Measurements from ENCODE around the gene CNTN2. TPM values are rescaled to one million over a fixed set of nuclear protein-coding genes. Genes with fewer than 3 reads are reported as not detected.

Gene CNTN2
- total RNA-seq, 1 donor from 2014 or later = not detected

DNA sequence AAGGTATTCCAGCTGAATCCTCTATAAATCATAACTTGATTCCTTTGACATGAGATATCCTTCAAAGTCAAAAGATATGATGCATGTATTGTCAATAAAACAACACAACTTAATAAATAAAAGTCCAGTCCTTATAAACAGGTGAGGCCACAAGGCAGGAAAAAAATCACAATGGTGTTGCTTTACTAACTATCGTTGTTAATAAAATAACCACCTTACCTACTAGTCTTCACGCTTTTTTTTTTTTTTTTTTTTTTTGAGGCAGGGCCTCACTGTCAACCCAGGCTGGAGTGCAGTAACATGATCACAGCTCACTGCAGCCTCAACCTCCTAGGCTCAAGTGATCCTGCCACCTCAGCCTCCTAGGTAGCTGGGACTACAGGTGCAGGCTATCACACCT, 41.3 kb downstream of the CNTN2 start, which contains the start of gene TMEM81:
TSS of gene TMEM81 (minus strand) at position 101 of the 400 bp plus-strand sequence. CDS start 140 bp downstream, outside the sequence.
- TF ChIP-seq, protein P1, sequence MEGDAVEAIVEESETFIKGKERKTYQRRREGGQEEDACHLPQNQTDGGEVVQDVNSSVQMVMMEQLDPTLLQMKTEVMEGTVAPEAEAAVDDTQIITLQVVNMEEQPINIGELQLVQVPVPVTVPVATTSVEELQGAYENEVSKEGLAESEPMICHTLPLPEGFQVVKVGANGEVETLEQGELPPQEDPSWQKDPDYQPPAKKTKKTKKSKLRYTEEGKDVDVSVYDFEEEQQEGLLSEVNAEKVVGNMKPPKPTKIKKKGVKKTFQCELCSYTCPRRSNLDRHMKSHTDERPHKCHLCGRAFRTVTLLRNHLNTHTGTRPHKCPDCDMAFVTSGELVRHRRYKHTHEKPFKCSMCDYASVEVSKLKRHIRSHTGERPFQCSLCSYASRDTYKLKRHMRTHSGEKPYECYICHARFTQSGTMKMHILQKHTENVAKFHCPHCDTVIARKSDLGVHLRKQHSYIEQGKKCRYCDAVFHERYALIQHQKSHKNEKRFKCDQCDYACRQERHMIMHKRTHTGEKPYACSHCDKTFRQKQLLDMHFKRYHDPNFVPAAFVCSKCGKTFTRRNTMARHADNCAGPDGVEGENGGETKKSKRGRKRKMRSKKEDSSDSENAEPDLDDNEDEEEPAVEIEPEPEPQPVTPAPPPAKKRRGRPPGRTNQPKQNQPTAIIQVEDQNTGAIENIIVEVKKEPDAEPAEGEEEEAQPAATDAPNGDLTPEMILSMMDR (IDR thresholded peaks at IDR 0.05; ENCODE audit: insufficient read depth, low read length, poor library complexity, severe bottlenecking) = no peak
- H3K4me3 ChIP-seq (ENCODE audit: low read depth, low read length) = no peak within 1 kb of the TSS
- no peak for DNase-seq (ENCODE audit: low read depth)
- H3K36me3 ChIP-seq (ENCODE audit: control insufficient read depth, insufficient read depth, low read length) = no peaks in the 10 kb centered on the region
- no peaks in the 10 kb centered on the region for H3K27me3 ChIP-seq (ENCODE audit: control insufficient read depth, insufficient read depth, low read length)

DNA sequence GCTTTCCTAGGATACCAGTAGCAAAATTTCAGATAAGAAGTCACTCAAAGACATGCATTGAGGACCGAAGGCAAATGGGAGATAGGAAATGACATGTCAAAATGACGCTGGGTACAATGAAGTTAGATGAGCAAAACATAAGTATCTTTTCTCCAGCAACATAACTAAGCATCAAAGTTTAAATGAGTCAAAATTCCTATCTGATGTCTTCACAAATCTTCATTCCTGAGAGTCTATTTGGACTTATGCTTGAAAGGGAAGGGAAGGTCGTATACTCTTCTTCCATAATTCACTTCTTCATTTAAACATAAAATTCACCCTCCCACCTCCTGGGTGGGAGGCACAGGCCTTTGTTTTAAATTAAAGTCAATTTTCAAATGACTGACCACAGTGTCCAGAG, 45.3 kb downstream of the CNTN2 start:
- no peak for DNase-seq (ENCODE audit: low read depth)
- Histone ChIP-seq H3K27me3 (ENCODE audit: control insufficient read depth, insufficient read depth, low read length) (no peaks in the 10 kb centered on the region), H3K36me3 (ENCODE audit: control insufficient read depth, insufficient read depth, low read length) (no peaks in the 10 kb centered on the region), H3K4me3 (ENCODE audit: low read depth, low read length) (no peak overlapping the region)
- TF ChIP-seq, protein P1 (IDR thresholded peaks at IDR 0.05; ENCODE audit: insufficient read depth, low read length, poor library complexity, severe bottlenecking) = no peak

DNA sequence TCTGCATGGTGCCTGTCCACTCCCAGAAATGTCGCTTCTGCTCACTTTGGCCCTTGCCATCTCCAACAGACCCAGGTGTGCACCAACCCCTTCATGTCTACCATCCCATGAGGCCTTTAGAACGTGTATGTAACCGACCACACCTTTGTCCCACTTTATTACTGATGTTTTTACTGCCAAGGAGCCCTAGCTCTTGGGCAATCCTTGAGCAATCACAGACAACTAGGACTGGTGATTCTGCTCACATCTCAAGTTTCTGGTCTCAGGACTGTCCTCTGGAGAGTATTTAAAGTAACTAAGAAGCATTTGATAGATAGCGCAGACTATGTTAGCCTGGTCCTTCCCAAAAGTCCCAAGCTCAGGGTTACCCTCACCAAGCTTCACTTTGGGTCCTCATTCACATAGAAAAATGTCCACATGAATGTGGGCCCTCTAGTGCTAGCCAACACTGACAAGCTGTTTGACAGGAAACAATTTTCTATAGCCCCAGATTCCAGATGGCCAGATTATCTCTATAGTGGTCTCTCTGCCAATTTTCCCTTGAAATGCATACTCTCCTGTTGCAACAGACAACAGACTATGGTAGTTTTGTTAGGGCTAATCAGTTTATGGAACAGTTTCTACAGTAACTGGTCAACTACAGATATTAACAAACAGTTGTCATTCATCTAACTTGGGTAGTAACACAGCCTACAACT, 48.2 kb downstream of the CNTN2 start:
- H3K4me3 ChIP-seq (ENCODE audit: low read depth, low read length) = no peak overlapping the region
- no peak for DNase-seq (ENCODE audit: low read depth)
- H3K36me3 ChIP-seq (ENCODE audit: control insufficient read depth, insufficient read depth, low read length) = no peaks in the 10 kb centered on the region
- TF ChIP-seq, protein P1 (IDR thresholded peaks at IDR 0.05; ENCODE audit: insufficient read depth, low read length, poor library complexity, severe bottlenecking) = no peak
- no peaks in the 10 kb centered on the region for H3K27me3 ChIP-seq (ENCODE audit: control insufficient read depth, insufficient read depth, low read length)

DNA sequence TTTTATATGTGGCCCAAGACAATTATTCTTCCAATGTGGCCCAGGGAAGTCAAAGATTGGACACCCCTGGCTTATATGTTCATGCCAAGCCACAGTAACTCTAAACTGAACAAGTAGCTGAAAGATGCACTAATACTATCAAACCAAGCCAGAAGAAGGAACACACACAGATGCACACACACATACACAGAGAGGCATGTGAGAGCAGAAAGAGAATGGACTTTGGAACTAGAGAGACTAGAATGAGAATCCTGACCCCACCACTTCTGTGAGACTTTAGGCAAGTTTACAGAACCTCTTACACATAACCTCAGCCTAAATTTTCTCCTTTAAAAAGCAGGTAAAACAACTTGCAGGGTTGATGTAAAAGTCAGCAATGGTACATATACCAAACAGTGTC, 52.4 kb downstream of the CNTN2 start:
- Histone ChIP-seq H3K4me3 (ENCODE audit: low read depth, low read length) (no peak overlapping the region), H3K27me3 (ENCODE audit: control insufficient read depth, insufficient read depth, low read length) (no peaks in the 10 kb centered on the region), H3K36me3 (ENCODE audit: control insufficient read depth, insufficient read depth, low read length) (no peaks in the 10 kb centered on the region)
- TF ChIP-seq, protein P1 (IDR thresholded peaks at IDR 0.05; ENCODE audit: insufficient read depth, low read length, poor library complexity, severe bottlenecking) = no peak
- no peak for DNase-seq (ENCODE audit: low read depth)

DNA sequence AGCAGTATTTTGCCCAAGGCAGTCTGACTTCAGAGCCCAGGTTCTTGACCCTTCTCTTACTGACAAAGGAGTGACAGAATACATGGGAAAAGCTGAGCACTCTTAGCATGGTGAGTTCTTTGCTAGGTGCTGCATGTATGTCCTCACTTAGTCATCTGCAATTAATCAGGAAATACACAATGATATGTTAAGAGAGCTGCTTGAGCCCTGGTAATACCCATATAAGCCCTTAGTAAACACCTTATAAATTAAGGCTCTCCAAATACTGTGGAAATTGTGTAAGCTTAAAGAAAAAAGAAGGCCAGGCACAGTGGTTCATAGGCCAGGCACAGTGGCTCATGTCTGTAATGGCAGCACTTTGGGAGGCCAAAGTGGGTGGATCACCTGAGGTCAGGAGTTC, 55.2 kb downstream of the CNTN2 start:
- Histone ChIP-seq H3K4me3 (ENCODE audit: low read depth, low read length) (no peak overlapping the region), H3K27me3 (ENCODE audit: control insufficient read depth, insufficient read depth, low read length) (no peaks in the 10 kb centered on the region), H3K36me3 (ENCODE audit: control insufficient read depth, insufficient read depth, low read length) (no peaks in the 10 kb centered on the region)
- TF ChIP-seq, protein P1 (IDR thresholded peaks at IDR 0.05; ENCODE audit: insufficient read depth, low read length, poor library complexity, severe bottlenecking) = no peak
- no peak for DNase-seq (ENCODE audit: low read depth)

DNA sequence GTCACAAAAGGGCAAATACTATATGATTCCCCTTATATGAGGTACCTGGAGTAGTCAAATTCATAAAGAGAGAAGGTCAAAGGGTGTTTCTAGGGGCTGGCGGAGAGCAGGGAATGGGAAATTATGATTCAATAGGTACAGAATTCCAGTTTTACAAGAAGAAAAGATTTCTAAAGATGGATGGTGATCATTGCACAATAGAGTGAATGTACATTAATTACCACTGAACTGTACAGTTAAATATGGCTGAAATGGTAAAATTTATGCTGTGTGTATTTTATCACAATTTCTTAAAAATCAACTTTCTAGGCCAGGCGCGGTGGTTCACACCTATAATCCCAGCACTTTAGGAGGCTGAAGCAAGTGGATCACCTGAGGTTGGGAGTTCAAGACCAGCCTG, 59.4 kb downstream of the CNTN2 start:
- DNase-seq (ENCODE audit: low read depth) = no peak
- TF ChIP-seq, protein P1 (IDR thresholded peaks at IDR 0.05; ENCODE audit: insufficient read depth, low read length, poor library complexity, severe bottlenecking) = no peak
- H3K36me3 ChIP-seq (ENCODE audit: control insufficient read depth, insufficient read depth, low read length) = peaks cover 4% of the 10 kb centered on the region

More for the DNA sequence above, 59.4 kb downstream of the CNTN2 start:
- H3K4me3 ChIP-seq (ENCODE audit: low read depth, low read length) = no peak overlapping the region
- H3K27me3 ChIP-seq (ENCODE audit: control insufficient read depth, insufficient read depth, low read length) = no peaks in the 10 kb centered on the region
